Measurements from ENCODE around the gene SIN3B. TPM values are rescaled to one million over a fixed set of nuclear protein-coding genes. Genes with fewer than 3 reads are reported as not detected.

The SIN3B gene
- polyA plus RNA-seq, 1 donor from 2014 or later, result 31.2 TPM

DNA sequence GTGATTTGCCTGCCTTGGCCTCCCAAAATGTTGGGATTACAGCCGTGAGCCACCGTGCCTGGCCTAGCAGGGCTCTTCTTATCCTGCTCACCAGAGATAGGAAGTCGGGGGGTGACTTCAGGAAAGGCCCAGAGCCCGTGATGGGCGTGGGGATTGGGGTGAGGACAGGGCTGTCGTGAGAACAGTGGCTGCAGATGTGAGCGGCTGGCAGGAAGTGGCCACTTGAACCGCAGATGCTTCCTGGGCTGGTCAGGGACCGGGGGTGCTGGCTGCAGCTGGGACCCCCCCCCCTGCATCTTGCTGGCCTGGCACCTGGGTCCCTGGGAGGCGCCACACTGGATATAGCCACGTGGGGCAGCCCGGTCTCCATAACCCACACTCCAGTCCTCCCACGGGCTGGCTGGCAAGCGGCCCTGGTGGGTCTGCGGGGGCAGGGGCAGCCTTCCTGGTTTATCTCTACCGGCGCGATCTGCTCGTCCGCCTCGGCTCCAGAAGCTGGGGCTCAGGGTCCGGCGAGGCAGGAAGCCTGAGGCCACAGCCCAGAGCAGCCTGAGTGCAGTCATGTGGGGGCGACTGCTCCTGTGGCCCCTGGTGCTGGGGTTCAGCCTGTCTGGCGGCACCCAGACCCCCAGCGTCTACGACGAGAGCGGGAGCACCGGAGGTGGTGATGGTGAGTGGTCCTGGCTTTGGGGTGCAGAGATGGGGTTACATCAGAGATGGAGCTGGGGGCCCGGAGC lies 59.6 kb downstream of the SIN3B start, which contains the start of gene F2RL3:
Gene F2RL3 (plus strand): TSS at position 371 of the 737 bp plus-strand sequence. CDS start 191 bp downstream, at position 562.
- no peak within 1 kb of the TSS for H3K27ac ChIP-seq (ENCODE audit: low read length)
- no peak within 1 kb of the TSS for H3K4me2 ChIP-seq (ENCODE audit: low read length)
- H3K9ac ChIP-seq (ENCODE audit: low read length), result no peak within 1 kb of the TSS
- no peaks in the 10 kb centered on the region for H3F3A ChIP-seq (ENCODE audit: insufficient read depth, low read length, poor library complexity, severe bottlenecking)
- H3K79me2 ChIP-seq (replicated peaks; ENCODE audit: insufficient read depth, low read length), result no peaks in the 10 kb centered on the region
- no peak within 1 kb of the TSS for H2AFZ ChIP-seq (ENCODE audit: low read depth, low read length)
- no peaks in the 10 kb centered on the region for H4K20me1 ChIP-seq (ENCODE audit: insufficient read depth)
- no peaks in the 10 kb centered on the region for H3K27me3 ChIP-seq (ENCODE audit: insufficient read depth, low read depth, low read length)
- no peaks in the 10 kb centered on the region for H3K9me3 ChIP-seq (ENCODE audit: low read length)
- H3K4me3 ChIP-seq (ENCODE audit: low read length), result no peak within 1 kb of the TSS
- H3K36me3 ChIP-seq (ENCODE audit: insufficient read depth, low read length), result no peaks in the 10 kb centered on the region
- TF ChIP-seq EP300 (conservative IDR thresholded peaks at IDR 0.05; ENCODE audit: poor library complexity, severe bottlenecking), result no peak
- no peak for TF ChIP-seq POLR2AphosphoS5 (IDR thresholded peaks at IDR 0.05)
- TF ChIP-seq RAD21 (conservative IDR thresholded peaks at IDR 0.05), result no peak
- no peak for TF ChIP-seq TAF1 (IDR thresholded peaks at IDR 0.05; ENCODE audit: low read depth)
- no peak for TF ChIP-seq MXI1 (conservative IDR thresholded peaks at IDR 0.05; ENCODE audit: poor library complexity, severe bottlenecking)
- TF ChIP-seq EZH2 (IDR thresholded peaks at IDR 0.05; ENCODE audit: borderline replicate concordance, insufficient read depth, low read length, poor library complexity, severe bottlenecking), result no peak
- TF ChIP-seq, protein P1, sequence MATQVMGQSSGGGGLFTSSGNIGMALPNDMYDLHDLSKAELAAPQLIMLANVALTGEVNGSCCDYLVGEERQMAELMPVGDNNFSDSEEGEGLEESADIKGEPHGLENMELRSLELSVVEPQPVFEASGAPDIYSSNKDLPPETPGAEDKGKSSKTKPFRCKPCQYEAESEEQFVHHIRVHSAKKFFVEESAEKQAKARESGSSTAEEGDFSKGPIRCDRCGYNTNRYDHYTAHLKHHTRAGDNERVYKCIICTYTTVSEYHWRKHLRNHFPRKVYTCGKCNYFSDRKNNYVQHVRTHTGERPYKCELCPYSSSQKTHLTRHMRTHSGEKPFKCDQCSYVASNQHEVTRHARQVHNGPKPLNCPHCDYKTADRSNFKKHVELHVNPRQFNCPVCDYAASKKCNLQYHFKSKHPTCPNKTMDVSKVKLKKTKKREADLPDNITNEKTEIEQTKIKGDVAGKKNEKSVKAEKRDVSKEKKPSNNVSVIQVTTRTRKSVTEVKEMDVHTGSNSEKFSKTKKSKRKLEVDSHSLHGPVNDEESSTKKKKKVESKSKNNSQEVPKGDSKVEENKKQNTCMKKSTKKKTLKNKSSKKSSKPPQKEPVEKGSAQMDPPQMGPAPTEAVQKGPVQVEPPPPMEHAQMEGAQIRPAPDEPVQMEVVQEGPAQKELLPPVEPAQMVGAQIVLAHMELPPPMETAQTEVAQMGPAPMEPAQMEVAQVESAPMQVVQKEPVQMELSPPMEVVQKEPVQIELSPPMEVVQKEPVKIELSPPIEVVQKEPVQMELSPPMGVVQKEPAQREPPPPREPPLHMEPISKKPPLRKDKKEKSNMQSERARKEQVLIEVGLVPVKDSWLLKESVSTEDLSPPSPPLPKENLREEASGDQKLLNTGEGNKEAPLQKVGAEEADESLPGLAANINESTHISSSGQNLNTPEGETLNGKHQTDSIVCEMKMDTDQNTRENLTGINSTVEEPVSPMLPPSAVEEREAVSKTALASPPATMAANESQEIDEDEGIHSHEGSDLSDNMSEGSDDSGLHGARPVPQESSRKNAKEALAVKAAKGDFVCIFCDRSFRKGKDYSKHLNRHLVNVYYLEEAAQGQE (IDR thresholded peaks at IDR 0.05; ENCODE audit: borderline replicate concordance), result no peak
- TF ChIP-seq SMC3 (conservative IDR thresholded peaks at IDR 0.05; ENCODE audit: poor library complexity), result no peak
- TF ChIP-seq, protein P2, sequence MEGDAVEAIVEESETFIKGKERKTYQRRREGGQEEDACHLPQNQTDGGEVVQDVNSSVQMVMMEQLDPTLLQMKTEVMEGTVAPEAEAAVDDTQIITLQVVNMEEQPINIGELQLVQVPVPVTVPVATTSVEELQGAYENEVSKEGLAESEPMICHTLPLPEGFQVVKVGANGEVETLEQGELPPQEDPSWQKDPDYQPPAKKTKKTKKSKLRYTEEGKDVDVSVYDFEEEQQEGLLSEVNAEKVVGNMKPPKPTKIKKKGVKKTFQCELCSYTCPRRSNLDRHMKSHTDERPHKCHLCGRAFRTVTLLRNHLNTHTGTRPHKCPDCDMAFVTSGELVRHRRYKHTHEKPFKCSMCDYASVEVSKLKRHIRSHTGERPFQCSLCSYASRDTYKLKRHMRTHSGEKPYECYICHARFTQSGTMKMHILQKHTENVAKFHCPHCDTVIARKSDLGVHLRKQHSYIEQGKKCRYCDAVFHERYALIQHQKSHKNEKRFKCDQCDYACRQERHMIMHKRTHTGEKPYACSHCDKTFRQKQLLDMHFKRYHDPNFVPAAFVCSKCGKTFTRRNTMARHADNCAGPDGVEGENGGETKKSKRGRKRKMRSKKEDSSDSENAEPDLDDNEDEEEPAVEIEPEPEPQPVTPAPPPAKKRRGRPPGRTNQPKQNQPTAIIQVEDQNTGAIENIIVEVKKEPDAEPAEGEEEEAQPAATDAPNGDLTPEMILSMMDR (IDR thresholded peaks at IDR 0.05; ENCODE audit: poor library complexity, severe bottlenecking), result no peak
- no peaks in the 10 kb centered on the region for H3K9me2 ChIP-seq (ENCODE audit: insufficient read depth, low read length)

DNA sequence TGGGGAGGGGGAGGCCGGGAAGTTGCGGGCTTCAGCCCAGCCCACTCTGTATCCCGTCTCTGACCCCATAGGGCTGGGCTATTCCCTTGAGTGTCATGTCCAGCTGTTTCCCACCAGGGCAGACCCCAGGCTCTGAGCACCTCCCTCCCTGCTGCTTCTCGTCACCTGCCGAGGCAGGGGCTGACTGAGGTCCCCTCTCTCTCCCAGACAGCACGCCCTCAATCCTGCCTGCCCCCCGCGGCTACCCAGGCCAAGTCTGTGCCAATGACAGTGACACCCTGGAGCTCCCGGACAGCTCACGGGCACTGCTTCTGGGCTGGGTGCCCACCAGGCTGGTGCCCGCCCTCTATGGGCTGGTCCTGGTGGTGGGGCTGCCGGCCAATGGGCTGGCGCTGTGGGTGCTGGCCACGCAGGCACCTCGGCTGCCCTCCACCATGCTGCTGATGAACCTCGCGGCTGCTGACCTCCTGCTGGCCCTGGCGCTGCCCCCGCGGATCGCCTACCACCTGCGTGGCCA lies 60.2 kb downstream of the SIN3B start:
- H3K9me2 ChIP-seq (ENCODE audit: insufficient read depth, low read length), result no peaks in the 10 kb centered on the region
- H4K20me1 ChIP-seq (ENCODE audit: insufficient read depth), result no peaks in the 10 kb centered on the region
- H3K27ac ChIP-seq (ENCODE audit: low read length), result no peak overlapping the region
- H2AFZ ChIP-seq (ENCODE audit: low read depth, low read length), result no peak overlapping the region
- no peaks in the 10 kb centered on the region for H3K9me3 ChIP-seq (ENCODE audit: low read length)
- no peaks in the 10 kb centered on the region for H3F3A ChIP-seq (ENCODE audit: insufficient read depth, low read length, poor library complexity, severe bottlenecking)
- H3K27me3 ChIP-seq (ENCODE audit: insufficient read depth, low read depth, low read length), result no peaks in the 10 kb centered on the region
- no peak overlapping the region for H3K4me3 ChIP-seq (ENCODE audit: low read length)
- no peaks in the 10 kb centered on the region for H3K36me3 ChIP-seq (ENCODE audit: insufficient read depth, low read length)
- no peaks in the 10 kb centered on the region for H3K79me2 ChIP-seq (replicated peaks; ENCODE audit: insufficient read depth, low read length)
- no peak overlapping the region for H3K4me2 ChIP-seq (ENCODE audit: low read length)
- H3K9ac ChIP-seq (ENCODE audit: low read length), result no peak overlapping the region
- TF ChIP-seq POLR2AphosphoS5 (IDR thresholded peaks at IDR 0.05) (no peak), EZH2 (IDR thresholded peaks at IDR 0.05; ENCODE audit: borderline replicate concordance, insufficient read depth, low read length, poor library complexity, severe bottlenecking) (no peak), TAF1 (IDR thresholded peaks at IDR 0.05; ENCODE audit: low read depth) (no peak), RAD21 (conservative IDR thresholded peaks at IDR 0.05) (no peak), SMC3 (conservative IDR thresholded peaks at IDR 0.05; ENCODE audit: poor library complexity) (no peak), MXI1 (conservative IDR thresholded peaks at IDR 0.05; ENCODE audit: poor library complexity, severe bottlenecking) (no peak), EP300 (conservative IDR thresholded peaks at IDR 0.05; ENCODE audit: poor library complexity, severe bottlenecking) (no peak)
- TF ChIP-seq, protein P2 (IDR thresholded peaks at IDR 0.05; ENCODE audit: poor library complexity, severe bottlenecking), result no peak
- TF ChIP-seq, protein P1 (IDR thresholded peaks at IDR 0.05; ENCODE audit: borderline replicate concordance), result no peak
